ENCODE data around the gene UBE2B. TPM values are rescaled to one million over a fixed set of nuclear protein-coding genes. Genes with fewer than 3 reads are reported as not detected.
"Not testable (repeated sequence)": the region's sequence is repeated elsewhere in the genome, so short reads cannot be mapped to it uniquely, and the experiment has no call there.

UBE2B gene
- total RNA-seq (2014; rRNA removed; shearing (Covaris generic)): 49.4 and 53.3 TPM in 2 replicates

GRCh38 chr5:134370871-134371833, at the start of gene UBE2B:
UBE2B (plus strand) TSS chr5:134371569; CDS start chr5:134371596, 27 bp downstream.
- DNase-seq: peak; percentile 98 to 99
- Histone ChIP-seq H3K9me3 (replicated peaks) (no peaks in the 10 kb centered on the region), H3K36me3 (peaks cover 8% of the 10 kb centered on the region), H3K4me3 (peak within 1 kb of the TSS; percentile 79), H3K27ac (peak within 1 kb of the TSS; percentile 96), H3K4me1 (peaks cover 7% of the 10 kb centered on the region; the same call in 1 of the 2 replicates), H3K27me3 (no peaks in the 10 kb centered on the region)

DNA sequence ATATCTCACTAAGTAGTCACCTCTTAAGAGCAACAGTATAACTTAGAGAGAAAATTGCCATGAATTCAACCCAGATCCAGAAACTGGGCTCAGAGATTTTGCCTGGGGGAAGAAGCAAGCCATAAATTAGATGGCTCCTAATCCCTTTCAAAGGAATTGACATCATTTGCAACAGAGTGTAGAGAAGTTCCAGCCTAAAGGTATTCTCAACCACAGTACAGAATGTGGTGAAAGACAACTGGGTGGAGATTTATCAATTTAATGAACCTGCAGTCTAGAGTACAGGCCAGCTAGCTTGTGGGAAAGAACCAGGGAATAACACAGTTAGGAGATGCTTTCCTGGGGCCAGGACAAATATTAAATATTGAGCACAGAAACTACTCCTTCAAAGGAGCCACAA, 44.0 kb upstream of the UBE2B start:
- peaks cover 6% of the 10 kb centered on the region for H3K9me3 ChIP-seq (replicated peaks)
- H3K27me3 ChIP-seq: no peaks in the 10 kb centered on the region
- H3K36me3 ChIP-seq: no peaks in the 10 kb centered on the region
- H3K27ac ChIP-seq: no peak overlapping the region
- DNase-seq: no peak
- H3K4me1 ChIP-seq: no peaks in the 10 kb centered on the region
- no peak overlapping the region for H3K4me3 ChIP-seq

GRCh38 chr5:134328619-134329018, 42.8 kb upstream of the UBE2B start:
- no peaks in the 10 kb centered on the region for H3K36me3 ChIP-seq
- H3K27me3 ChIP-seq: no peaks in the 10 kb centered on the region
- peaks cover 6% of the 10 kb centered on the region for H3K9me3 ChIP-seq (replicated peaks)
- DNase-seq: no peak
- no peak overlapping the region for H3K4me3 ChIP-seq
- H3K4me1 ChIP-seq: no peaks in the 10 kb centered on the region
- H3K27ac ChIP-seq: no peak overlapping the region

DNA sequence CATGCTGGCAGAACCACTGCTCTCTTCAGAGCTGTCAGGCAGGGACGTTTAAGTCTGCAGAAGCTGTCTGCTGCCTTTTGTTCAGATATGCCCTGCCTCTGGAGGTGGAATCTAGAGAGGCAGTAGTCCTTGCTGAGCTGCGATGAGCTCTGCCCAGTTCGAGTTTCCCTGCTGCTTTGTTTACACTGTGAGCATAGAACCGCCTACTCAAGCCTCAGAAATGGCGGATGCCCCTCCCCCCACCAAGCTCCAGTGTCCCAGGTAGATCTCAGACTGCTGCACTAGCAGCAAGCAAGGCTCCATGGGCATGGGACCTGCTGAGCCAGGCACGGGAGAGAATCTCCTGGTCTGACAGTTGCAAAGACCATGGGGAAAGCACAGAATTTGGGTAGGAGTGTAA, 34.5 kb upstream of the UBE2B start:
- H3K27ac ChIP-seq; DNase-seq; H3K4me3 ChIP-seq; H3K36me3 ChIP-seq; H3K4me1 ChIP-seq; H3K27me3 ChIP-seq; H3K9me3 ChIP-seq (replicated peaks): not testable (repeated sequence)

DNA sequence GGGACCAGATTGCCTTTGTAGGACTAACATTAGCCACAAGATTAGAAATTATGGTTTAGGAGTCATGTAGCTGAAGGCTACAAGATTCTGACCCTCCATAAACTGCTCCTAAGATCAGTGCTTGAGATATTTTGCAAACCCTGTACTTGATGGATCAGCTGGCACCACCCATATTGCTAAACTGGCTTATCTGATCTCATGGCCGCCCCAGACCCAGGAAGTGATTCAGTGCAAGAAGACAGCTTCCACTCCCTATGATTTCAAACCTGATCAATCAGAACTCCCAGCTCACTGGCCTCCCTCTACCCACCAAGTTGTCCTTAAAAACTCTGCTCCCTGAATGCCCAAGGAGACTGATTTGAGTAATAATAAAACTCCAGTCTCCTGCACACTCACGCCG, 27.9 kb upstream of the UBE2B start:
- H3K4me1 ChIP-seq; DNase-seq; H3K27ac ChIP-seq; H3K36me3 ChIP-seq; H3K9me3 ChIP-seq (replicated peaks); H3K4me3 ChIP-seq; H3K27me3 ChIP-seq: not testable (repeated sequence)

DNA sequence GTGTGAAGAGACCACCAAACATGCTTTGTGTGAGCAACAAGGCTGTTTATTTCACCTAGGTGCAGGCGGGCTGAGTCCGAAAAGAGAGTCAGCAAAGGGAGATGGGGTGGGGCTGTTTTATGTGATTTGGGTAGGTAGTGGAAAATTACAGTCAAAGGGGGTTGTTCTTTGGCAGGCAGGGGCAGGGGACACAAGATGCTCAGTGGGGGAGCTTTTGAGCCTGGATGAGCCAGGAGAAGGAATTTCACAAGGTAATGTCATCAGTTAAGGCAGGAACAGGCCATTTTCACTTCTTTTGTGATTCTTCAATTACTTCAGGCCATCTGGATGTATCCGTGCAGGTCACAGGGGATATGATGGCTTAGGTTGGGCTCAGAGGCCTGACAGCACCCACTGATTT, 25.9 kb upstream of the UBE2B start:
- not testable (repeated sequence) for H3K27me3 ChIP-seq; H3K36me3 ChIP-seq; H3K27ac ChIP-seq; H3K4me1 ChIP-seq; H3K9me3 ChIP-seq (replicated peaks); DNase-seq; H3K4me3 ChIP-seq

GRCh38 chr5:134345996-134346395, 25.4 kb upstream of the UBE2B start:
- Histone ChIP-seq H3K36me3 (no peaks in the 10 kb centered on the region), H3K27ac (no peak overlapping the region), H3K27me3 (no peaks in the 10 kb centered on the region), H3K4me1 (no peaks in the 10 kb centered on the region), H3K4me3 (no peak overlapping the region), H3K9me3 (replicated peaks) (no peaks in the 10 kb centered on the region; the same call in 1 of the 2 replicates)
- DNase-seq: no peak

GRCh38 chr5:134349463-134349862, 21.9 kb upstream of the UBE2B start:
- no peak overlapping the region for H3K27ac ChIP-seq
- no peaks in the 10 kb centered on the region for H3K4me1 ChIP-seq
- no peaks in the 10 kb centered on the region for H3K27me3 ChIP-seq
- H3K4me3 ChIP-seq: no peak overlapping the region
- H3K9me3 ChIP-seq (replicated peaks): no peaks in the 10 kb centered on the region; the same call in 1 of the 2 replicates
- no peak for DNase-seq
- H3K36me3 ChIP-seq: no peaks in the 10 kb centered on the region

DNA sequence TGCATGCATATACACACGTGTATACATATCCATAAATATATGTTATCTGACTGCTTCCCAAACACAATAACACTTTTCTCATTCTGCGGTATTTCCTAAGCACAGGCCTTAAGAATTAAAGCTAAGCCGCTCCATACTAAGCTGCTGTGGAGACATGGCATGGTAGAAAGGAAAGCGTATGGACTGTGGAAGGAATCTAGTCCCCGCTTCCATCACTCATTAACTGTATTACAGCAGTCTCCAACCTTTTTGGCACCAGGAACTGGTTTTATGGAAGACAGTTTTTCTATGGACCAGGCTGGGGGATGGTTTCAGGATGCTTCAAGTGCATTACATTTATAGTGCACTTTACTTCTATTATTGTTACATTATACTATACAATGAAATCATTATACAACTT, 15.7 kb upstream of the UBE2B start:
- Histone ChIP-seq H3K27me3 (no peaks in the 10 kb centered on the region), H3K4me3 (no peak overlapping the region), H3K36me3 (no peaks in the 10 kb centered on the region), H3K4me1 (no peaks in the 10 kb centered on the region), H3K27ac (no peak overlapping the region), H3K9me3 (replicated peaks) (no peaks in the 10 kb centered on the region)
- no peak for DNase-seq

GRCh38 chr5:134365604-134366003, 5.8 kb upstream of the UBE2B start:
- no peaks in the 10 kb centered on the region for H3K27me3 ChIP-seq
- H3K4me3 ChIP-seq: no peak overlapping the region
- no peak for DNase-seq

GRCh38 chr5:134370311-134370870, 978 bp upstream of the UBE2B start:
- Histone ChIP-seq H3K27me3 (no peaks in the 10 kb centered on the region), H3K27ac (peak overlapping the region; percentile 96), H3K9me3 (replicated peaks) (no peaks in the 10 kb centered on the region), H3K36me3 (peaks cover 5% of the 10 kb centered on the region), H3K4me1 (peaks cover 7% of the 10 kb centered on the region; the same call in 1 of the 2 replicates), H3K4me3 (peak overlapping the region; percentile 79)
- DNase-seq: no peak

More at GRCh38 chr5:134365604-134366003, 5.8 kb upstream of the UBE2B start:
- H3K27ac ChIP-seq: no peak overlapping the region
- H3K9me3 ChIP-seq (replicated peaks): no peaks in the 10 kb centered on the region
- H3K36me3 ChIP-seq: no peaks in the 10 kb centered on the region
- H3K4me1 ChIP-seq: peaks cover 3% of the 10 kb centered on the region; the same call in 1 of the 2 replicates

- DNase-seq: peak; percentile 77 to 78
Measured at GRCh38 chr5:134371834-134372340, 518 bp downstream of the UBE2B start.

GRCh38 chr5:134373633-134374032, 2.3 kb downstream of the UBE2B start:
- not testable (repeated sequence) for H3K4me1 ChIP-seq; H3K4me3 ChIP-seq; DNase-seq; H3K27me3 ChIP-seq; H3K9me3 ChIP-seq (replicated peaks); H3K27ac ChIP-seq
- H3K36me3 ChIP-seq: peaks cover 18% of the 10 kb centered on the region

More at GRCh38 chr5:134371834-134372340, 518 bp downstream of the UBE2B start:
- Histone ChIP-seq H3K27ac (peak overlapping the region; percentile 96), H3K36me3 (peaks cover 14% of the 10 kb centered on the region), H3K4me1 (peaks cover 7% of the 10 kb centered on the region; the same call in 1 of the 2 replicates), H3K27me3 (no peaks in the 10 kb centered on the region), H3K4me3 (peak overlapping the region; percentile 79), H3K9me3 (replicated peaks) (no peaks in the 10 kb centered on the region)

GRCh38 chr5:134374232-134374631, 2.9 kb downstream of the UBE2B start:
- Histone ChIP-seq H3K9me3 (replicated peaks) (no peaks in the 10 kb centered on the region), H3K4me3 (no peak overlapping the region), H3K4me1 (peaks cover 7% of the 10 kb centered on the region; the same call in 1 of the 2 replicates), H3K27me3 (no peaks in the 10 kb centered on the region), H3K36me3 (peaks cover 22% of the 10 kb centered on the region), H3K27ac (no peak overlapping the region)
- no peak for DNase-seq

- no peaks in the 10 kb centered on the region for H3K9me3 ChIP-seq (replicated peaks)
- peaks cover 50% of the 10 kb centered on the region for H3K36me3 ChIP-seq
- H3K4me3 ChIP-seq: no peak overlapping the region
- no peaks in the 10 kb centered on the region for H3K27me3 ChIP-seq
- DNase-seq: no peak
- no peaks in the 10 kb centered on the region for H3K4me1 ChIP-seq
- no peak overlapping the region for H3K27ac ChIP-seq
Measured at GRCh38 chr5:134380346-134380745, 9.0 kb downstream of the UBE2B start.
